Fibroblast of upper back skin (primary cell): ENCODE results near the gene AFMID.
"Not testable (repeated sequence)": the region's sequence is repeated elsewhere in the genome, so short reads cannot be mapped to it uniquely, and the experiment has no call there.

Experiments used
- DNase-seq: peaks from one replicate; pipeline ENCODE4 v3.0.0-alpha.2; 2013

AFMID gene, protein sequence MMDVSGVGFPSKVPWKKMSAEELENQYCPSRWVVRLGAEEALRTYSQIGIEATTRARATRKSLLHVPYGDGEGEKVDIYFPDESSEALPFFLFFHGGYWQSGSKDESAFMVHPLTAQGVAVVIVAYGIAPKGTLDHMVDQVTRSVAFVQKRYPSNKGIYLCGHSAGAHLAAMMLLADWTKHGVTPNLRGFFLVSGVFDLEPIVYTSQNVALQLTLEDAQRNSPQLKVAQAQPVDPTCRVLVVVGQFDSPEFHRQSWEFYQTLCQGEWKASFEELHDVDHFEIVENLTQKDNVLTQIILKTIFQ

DNA sequence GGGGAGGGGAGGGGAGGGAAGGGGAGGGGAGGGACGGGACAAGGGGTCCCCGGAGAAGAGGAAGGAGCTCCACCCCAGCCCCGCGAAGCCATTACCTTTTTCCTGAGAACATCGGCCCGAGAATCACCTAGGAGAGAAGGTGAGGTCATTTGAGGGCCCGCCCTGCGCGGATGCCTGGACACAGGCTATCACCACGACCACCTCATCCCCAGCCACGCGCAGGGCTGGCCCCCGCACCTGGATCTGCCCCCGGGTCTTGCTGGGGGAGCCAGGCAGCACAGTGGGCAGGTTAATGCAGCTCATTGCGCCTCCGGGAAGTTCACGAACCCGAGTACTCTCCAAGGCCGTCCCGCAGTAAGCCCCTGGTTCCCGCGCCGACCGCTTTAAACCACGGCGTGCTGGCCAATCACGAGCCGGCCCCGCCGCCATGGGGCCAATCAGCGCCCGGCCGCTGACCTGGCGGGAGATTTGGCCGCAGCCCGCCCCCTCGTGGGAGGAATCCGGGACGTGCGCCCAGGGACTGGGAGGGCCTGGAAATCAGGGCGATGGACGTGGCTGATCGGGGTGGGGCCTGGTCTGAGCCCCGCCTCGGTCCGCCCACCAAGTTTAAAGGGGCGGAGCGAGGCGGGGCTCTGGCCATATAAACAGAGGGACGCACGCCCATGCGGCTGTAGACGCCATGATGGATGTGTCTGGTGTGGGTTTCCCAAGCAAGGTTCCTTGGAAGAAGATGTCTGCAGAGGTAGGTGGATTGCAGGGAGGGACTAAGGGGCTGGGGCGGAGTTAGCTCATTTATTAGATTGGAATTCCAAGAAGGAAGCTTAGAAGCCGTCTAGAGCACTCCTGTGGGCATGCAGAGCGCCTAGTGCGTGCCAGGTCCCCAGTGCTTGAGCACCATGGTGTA is at the start of gene AFMID, which contains the start of gene TK1:
Gene AFMID, plus strand, starts transcription at position 671 of the 904 bp plus-strand sequence. Its CDS starts 9 bp downstream, at position 680.
Gene TK1, minus strand, starts transcription at position 361 of the 904 bp plus-strand sequence. Its CDS starts 58 bp downstream, at position 303.
- peak; percentile 96 for DNase-seq

DNA sequence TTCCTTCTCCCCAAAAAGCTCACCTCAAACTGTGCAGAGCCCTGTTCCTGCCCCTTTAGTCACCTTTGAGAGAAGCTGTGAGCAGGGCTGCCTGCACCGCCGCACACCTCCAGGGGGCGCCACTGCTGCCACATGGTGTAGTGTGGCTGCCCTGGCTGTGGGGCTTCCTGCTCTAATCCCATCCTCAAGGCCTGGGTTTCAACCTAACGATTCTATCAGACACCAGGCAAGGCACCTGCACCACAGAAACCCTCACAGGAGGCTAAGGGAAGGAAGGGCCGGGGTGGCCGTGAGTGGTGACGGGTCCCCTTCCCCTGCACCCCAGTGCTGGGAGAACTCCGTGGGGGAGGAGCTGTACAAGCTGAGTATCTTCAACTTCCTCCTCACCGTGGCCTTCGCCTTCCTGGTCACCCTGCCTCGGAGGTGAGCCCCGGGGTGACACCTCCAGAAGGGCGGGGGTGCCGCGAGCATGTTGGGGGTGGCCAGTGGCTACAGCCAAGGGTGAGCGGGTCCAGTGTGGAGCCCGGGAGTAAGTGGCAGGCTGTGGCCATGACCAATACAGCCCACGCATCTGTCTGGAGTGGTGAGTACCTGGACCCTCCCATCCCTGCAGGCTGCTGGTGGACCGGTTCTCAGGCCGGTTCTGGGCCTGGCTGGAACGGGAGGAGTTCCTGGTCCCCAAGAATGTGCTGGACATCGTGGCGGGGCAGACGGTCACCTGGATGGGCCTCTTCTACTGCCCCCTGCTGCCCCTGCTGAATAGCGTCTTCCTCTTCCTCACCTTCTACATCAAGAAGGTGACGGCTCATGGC is 49.6 kb upstream of the AFMID start:
- no peak for DNase-seq

DNA sequence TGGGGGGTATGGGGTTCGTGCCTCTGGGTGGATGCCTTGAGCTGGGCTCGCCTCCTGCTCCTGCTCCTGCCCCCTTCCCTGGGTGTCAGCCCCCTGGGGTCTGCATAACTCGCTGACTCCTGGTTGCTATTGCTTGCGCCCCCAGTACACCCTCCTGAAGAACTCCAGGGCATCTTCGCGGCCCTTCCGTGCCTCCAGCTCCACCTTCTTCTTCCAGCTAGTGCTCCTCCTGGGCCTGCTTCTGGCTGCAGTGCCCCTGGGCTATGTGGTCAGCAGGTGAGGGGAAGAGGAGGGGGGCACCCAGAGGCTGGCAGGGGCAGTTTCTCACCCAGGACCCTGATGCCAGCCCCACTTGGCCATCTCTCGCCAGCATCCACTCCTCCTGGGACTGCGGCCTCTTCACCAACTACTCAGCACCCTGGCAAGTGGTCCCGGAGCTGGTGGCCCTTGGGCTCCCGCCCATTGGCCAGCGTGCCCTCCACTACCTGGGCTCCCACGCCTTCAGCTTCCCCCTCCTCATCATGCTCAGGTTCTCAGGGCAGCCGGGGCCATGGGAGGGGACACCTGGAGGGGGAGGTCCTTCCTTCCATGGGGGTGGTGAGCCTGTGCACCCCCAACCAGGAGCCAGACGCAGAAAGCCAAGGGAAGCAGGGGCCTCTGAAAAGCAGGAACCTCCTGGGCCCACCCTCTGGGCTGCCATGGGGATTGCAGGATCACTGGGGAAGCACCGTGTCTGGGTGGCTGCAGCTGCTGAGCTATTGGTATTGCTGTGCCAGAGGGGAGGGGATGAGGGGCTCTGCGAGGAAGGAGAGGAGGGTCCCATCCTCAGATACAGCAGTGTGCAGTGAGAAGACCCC is 48.7 kb upstream of the AFMID start:
- no peak for DNase-seq

DNA sequence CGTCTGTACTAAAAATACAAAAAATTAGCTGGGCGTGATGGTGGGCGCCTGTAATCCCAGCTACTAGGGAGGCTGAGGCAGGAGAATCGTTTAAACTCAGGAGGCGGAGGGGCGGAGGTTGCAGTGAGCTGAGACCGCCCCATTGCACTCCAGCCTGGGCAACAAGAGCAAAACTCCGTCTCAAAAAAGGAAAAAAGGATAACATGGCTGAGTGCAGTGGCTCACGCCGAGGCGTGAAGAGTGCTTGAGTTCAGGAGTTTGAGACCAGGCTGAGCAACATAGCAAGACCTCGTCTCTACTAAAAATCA is 47.3 kb upstream of the AFMID start:
- DNase-seq, result not testable (repeated sequence)

DNA sequence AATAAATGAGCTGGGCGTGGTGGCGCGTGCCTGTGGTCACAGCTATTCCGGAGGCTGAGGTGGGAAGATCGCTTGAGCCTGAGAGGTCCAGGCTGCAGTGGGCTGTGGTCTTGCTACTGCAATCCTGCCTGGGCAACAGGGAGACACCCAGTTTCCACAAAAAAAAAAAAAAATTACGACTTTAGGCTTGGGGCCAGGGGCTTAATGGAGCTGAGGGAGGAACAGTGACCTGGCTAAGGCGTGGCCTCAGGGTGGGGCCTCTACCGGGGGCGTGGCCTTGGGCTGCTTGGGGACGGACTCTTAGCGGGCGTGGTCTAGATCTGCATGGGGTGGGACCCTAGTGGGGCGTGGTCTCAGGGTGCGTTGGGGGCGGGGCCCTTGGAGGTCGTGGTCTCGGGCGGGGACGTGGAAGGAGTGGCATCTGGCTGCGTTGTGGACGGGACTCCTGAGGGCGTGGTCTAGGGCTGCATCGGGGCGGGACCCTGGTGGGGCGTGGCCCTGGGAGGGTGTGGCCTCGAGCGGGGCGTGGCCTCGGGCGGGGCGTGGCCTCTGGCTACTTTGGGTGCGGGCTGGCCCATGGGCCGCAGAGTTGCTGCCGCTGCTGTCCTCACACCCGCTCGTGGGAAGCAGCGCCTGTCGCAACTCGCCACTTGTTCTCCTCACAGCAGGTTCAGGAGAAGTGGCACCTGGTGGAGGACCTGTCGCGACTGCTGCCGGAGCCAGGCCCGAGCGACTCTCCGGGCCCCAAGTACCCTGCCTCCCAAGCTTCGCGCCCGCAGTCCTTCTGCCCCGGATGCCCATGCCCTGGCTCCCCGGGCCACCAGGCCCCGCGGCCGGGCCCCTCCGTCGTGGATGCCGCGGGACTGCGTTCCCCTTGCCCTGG is 46.8 kb upstream of the AFMID start:
- DNase-seq, result peak; percentile 55

DNA sequence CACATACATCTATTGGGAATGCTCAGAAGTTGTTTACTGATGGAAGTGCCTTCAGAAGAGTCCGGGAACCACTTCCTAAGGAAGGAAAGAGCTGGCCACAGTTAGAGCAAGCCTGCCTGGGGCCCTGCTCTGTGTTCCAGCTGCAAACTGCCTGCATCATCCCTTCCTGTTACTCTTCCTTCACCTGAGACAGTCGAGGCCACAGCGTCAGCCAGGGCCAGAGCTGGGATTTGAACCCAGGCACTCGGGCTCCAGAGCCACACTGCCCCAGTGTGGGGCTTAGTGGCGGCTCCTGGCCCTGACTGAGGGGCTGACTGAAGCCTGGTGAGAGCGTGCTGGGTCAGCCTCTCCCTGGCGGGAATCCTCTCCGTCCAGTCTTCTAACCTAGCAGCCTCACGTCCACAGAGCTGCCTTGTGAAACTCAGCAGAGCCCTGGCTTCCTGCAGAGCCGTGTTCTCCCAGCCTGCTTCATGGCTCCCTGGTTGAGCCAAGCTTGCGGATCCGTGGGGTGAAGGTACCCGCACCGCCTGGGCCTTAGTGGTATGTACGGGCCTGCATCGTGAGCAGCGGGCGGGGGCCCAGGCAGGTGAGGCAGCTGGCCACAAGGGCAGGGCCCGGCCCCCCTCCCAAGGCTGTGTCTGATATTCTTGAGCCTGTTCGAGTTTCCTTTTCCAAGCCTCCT is 45.6 kb upstream of the AFMID start:
- no peak for DNase-seq

DNA sequence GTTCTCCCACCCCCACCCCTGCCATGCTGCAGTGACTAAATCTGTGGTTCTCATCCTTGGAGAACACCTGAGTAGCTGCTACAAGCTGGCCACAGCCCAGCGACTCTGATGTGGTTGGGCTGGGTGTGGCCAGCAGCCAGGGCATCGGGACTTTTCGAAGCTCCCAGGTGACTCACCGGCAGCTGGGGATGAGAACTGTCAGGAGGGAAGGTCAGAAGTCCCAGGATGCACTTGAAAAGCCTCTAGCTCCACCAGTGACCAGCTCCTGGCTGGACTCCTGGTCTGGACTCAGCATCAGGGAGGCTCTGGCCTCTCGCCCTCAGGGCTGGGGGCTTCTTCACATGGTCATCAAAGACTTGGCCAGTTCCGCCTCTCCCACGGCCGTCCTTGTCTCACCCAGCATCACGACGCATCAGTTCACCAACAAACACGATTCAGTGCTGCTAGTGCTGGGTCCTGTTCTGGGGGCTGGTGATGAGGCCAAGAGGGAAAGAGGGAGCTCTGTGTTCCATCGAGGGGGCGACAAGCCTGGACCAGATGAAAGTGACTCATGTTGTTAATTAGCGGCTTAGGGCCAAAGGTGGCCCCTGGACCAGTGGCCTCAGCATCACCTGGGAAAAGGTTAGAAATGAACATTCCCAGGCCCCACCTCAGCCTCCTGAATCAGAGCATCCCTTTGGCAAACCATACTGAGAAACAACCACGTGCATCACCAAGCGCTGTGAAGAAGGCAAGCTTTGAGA is 44.9 kb upstream of the AFMID start:
- DNase-seq, result peak; percentile 51

DNA sequence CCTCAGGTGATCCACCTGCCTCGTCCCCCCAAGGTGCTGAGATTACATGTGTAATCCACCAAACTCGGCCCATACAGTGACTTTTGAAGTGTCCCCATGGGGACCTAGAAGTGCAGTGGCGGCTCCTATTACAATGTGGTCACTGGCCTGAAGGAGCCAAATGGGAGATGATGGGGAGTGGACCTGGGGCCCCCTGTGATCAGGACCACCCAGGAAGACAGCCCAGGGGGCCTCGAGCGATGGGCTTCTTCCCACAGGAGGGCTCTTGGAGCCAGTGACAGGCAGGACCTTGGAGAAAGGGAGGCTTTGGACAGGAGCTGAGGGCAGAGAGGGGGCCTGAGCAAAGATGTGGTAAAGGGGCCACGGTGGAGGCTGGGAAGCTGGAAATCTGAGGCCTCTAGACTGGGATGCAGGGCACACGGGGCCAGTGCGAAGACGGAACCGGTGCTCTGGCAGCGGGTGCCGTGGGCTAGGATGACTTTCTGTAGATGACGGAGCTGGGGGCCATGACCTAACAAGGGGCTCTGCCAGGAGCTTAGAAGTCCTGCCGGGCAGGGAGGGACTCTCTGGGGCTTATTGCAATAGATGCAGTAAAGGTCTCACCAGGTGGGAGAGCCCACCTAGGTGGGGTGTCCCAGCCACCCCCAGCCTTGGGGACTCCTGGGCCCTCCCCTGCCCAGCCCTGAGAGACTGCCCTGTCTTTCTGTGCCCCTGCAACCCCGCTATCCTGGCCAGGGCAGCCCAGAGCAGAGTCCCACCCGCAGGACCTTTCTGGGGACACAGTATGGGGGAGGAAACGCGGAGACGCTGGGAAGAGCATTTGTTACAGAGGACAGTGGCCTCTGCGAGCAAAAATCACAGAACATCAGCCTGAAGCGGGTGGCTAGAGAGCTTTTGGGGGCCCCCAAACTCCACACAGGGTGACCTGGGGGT is 43.7 kb upstream of the AFMID start:
- no peak for DNase-seq

DNA sequence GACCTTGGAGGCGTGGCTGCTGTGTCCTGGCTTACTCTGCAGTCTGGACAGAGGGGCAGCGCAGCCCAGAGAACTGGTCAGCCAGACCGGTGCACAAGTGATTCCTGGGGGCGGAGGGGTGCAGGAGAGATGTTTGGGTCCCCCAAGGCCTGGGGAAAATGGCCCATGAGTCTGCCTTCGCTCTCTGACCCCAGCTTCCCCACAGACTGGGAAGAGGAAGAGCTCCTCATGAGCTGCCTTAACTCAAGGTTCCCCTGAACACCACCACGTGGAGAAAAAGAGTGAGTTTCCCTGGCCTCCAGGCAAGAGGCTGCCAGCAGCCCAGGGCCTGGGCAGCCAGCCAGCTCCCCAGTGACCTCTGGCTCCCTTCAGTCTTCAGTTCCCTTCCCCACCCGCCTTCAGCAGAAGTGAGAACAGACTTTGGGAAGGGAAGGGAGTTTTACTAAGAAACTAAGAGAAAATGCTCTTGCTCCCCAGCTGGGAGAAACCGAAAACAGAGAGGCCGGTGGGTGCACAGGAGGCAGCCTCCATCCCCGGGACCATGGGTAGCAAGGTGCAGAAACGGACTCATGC is 42.9 kb upstream of the AFMID start:
- DNase-seq, result peak; percentile 66

DNA sequence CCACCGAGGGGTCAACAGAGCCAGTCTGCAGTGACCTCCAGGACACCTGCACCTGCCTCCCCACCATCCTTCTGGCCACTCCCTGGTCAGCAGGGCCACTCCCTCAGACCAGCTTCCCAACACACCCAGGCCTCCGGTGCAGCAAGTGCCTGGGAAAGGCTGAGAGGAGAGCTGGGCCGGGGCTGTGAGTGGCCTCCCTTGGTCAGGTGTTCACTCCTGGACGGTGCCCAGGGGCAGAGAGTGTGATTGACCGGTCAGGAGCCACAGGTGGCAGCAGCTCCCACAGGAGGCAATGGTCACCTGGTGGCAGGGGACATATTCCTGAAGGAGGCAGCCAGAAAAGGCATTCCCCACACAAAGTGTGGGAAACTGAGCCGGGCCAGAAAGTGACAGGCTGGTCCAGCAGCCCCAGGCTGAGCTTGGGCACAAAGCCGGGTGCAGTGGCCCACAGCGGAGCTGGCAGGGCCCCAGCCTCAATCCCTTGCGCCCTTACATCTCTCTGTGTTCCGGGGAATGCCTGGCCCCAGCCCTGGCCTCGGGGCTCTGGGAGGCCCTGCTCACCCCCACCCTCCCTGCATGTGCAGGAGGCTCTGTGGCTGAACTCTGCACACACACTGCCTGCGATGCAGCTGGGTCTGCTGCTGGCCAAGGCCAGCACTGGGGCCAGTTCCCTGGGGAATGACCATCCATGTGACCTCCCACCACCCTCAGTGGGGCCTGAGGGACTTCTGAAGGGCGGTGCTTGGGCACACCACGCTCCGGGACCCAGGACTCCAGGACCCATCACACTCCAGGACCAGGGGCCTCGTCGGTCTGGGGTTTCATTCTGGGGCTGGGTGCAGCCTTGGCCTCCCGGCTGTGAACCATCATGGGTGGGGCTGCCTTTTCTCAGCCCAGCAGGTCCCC is 42.2 kb upstream of the AFMID start:
- DNase-seq, result no peak

DNA sequence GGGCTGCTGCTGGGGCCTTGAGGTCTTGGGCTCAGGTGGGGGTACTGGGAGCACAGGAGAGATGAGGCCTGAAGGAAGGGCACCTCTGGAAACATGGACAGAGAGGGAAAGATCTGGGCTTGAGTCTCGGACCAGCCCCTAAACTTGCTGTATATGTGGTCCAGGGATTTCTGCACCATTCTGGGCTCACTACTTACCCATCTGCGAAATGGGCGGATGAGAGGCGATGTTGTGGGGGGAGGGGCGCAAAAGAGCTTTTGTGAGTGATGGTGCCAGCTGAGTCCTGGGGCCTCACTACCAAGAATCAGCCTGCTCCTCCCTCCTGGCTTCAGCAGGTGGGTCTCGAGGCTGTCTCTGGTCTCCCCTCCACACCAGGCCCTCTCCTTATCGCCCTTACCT is 40.7 kb upstream of the AFMID start:
- DNase-seq, result no peak

DNA sequence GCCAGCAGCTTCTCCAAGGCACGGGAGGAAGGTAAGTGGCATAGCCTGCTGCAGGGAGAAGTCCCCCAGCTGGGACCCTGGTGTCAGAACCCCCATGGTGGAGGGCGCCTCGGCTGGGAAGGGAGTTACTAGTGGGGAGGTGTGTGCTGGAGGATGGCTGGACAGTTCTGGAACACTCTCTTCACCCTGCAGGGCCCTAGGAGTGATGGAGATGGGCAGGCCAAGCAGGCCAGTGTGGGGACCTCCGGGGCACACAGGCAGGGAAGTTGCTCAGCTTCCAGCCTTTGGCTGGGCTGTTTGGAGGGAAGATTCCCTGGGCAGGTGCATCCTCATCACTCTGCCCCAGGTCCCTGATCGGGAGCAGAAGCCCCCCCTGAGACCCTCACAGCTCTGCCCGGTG is 40.3 kb upstream of the AFMID start:
- no peak for DNase-seq

DNA sequence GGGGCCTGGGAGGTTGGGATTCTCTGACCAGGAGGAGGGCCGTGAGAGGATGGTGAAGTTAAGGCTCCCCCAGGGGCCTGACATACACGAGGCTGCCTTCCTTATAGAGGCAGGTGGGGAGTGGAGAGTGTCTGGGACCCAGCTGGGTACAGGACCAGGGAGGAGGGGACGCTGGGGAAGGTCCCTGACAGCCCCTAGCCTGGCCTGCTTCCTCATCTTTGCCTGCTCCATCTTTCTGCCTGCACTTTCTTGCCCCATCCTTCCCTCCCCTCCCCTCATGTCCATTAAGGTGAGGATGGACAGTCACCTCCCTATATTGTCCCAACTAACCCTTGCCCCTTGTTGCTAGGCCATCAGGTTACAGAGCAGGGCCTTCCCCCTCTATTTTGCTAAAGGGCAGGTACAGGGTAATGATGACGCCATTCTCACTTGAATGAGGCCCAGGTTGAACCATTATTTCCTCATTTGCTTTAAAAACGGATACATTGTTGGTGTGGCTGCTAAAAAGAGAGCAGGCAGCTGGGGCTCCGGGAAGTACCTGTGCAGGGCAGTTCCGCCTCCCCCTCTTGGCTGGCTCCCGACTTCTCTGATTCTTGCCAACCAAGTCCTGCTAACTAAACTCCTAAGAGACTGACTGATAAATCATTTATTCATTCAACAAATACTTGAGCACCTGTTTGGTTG is 39.7 kb upstream of the AFMID start:
- DNase-seq, result no peak

DNA sequence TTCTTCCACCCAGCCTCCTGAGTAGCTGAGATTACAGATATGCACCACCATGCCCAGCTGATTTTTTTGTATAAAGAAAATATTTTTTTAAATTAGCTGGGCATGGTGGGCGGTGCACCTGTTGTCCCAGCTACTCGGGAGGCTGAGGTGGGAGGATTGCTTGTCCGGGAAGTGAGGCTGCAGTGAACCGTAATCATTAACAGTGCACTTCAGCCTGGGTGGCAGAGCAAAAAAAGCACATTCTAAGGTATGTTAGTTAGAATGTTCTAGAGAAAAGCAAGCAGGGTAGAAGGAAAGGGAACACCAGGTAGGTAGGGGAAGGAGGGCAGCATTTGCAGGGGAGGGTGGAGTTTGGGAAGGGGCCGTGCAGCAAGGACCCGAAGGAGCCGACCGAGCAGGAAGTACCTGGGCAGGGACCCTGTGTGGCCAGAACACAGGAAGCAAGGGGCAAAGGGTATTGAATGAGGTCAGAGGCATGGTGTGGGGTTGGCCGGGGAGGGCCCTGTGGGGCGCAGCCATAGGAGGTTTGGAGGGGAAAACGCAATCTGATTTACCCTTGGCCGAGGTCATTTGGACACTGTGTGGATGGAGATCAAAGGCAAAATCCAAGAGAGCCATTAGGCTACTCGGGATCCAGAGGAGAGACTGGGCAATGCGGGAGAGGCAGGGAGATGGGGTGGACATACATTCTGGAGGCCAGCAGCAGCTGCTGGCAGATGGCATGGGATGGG is 38.7 kb upstream of the AFMID start:
- no peak for DNase-seq

DNA sequence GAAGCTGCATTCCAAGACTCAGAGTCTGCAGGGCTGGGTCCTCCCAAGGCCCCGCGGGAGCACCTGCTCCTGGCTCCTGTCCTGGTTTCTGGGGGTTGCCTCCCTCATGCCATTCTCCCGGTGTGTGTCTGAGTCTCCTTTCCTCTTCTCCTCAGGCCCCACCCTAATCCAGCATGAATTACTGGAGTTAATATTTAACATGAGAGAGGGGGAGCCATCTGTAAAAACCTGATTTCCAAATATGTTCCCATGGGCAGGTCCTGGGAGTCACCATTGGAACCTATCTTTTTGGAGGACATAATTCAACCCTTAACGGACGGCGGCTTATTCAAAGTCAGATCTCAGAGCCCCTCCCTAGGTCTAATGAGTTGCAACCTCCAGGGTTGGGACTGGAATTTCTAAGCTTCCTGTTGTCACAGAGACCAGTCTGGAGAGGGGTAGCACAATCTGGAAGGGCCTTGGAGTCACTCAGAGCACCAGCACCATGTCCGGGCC is 35.6 kb upstream of the AFMID start:
- DNase-seq, result peak; percentile 67
